ENCODE data around the gene PLA2G5. TPM values are rescaled to one million over a fixed set of nuclear protein-coding genes. Genes with fewer than 3 reads are reported as not detected.

PLA2G5 gene
- total RNA-seq, 2 experiments from 2014 or later, result not detected

DNA sequence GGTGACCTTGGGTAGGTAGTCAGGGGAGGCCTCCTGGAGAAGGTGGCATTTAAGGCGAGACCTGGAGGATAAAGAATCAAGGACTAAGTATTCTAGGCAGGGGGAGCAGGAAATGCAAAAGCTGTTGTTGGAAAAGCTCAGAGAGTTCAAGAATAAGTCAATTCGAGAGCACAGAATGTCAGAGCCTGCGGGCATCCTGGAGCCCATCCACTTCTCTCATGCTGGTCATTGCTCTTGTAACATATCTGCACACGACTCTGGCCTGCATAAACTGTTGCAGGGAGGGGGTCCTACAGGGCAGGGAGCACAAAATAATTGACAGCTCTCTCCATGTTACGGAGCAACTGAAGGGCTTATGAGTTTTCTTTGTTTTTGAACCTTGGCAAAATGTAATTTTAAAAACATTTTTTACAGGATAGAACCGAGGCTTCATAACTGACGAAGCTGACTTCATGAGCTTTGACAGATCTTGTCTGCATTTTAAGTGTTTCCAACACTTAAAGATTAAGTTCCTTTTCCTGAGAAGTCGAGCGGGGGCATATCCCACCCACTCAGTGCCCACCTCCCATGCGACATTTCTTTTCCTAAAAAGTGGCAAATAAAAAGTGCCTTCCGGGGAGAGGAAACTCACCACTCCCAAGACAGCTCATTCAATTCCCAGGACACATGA, 4.2 kb downstream of the PLA2G5 start:
- H4K20me1 ChIP-seq (ENCODE audit: insufficient read depth, low read length), result no peaks in the 10 kb centered on the region
- no peak for TF ChIP-seq EZH2phosphoT487 (IDR thresholded peaks at IDR 0.05; ENCODE audit: borderline replicate concordance, low read depth, low read length)
- TF ChIP-seq, protein P1, sequence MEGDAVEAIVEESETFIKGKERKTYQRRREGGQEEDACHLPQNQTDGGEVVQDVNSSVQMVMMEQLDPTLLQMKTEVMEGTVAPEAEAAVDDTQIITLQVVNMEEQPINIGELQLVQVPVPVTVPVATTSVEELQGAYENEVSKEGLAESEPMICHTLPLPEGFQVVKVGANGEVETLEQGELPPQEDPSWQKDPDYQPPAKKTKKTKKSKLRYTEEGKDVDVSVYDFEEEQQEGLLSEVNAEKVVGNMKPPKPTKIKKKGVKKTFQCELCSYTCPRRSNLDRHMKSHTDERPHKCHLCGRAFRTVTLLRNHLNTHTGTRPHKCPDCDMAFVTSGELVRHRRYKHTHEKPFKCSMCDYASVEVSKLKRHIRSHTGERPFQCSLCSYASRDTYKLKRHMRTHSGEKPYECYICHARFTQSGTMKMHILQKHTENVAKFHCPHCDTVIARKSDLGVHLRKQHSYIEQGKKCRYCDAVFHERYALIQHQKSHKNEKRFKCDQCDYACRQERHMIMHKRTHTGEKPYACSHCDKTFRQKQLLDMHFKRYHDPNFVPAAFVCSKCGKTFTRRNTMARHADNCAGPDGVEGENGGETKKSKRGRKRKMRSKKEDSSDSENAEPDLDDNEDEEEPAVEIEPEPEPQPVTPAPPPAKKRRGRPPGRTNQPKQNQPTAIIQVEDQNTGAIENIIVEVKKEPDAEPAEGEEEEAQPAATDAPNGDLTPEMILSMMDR (conservative IDR thresholded peaks at IDR 0.05; ENCODE audit: low read length), result no peak
- BruUV-seq (replicated peaks), result no TSS peak
- H3K4me1 ChIP-seq (ENCODE audit: insufficient read depth, low read length, poor library complexity, severe bottlenecking), result peaks cover 16% of the 10 kb centered on the region
- POLR2A ChIA-PET, result interaction anchor here (0.5 to 1.0 kb wide), 2 partner anchors 60 to 92 kb away, joined by 3 read pairs; no protein-coding TSS in a partner anchor
- H3K27ac ChIP-seq (ENCODE audit: low read depth, low read length, poor library complexity, severe bottlenecking), result no peak overlapping the region
- intact Hi-C loops (cut with micrococcal nuclease; ENCODE audit: unreplicated experiment), result no loop called here
- H3K9me2 ChIP-seq (ENCODE audit: insufficient read depth, low read length), result no peaks in the 10 kb centered on the region
- no peaks in the 10 kb centered on the region for H3K79me2 ChIP-seq (ENCODE audit: insufficient read depth, low read depth, low read length)
- DNase-seq (ENCODE audit: low spot score), result no peak
- no peaks in the 10 kb centered on the region for H3K9me3 ChIP-seq (ENCODE audit: low read length)
- CTCF ChIA-PET (ENCODE audit: unreplicated experiment), result no interaction called here
- H3K36me3 ChIP-seq (ENCODE audit: insufficient read depth, low read length), result no peaks in the 10 kb centered on the region
- H2AFZ ChIP-seq (ENCODE audit: low read length), result no peak overlapping the region
- no peak overlapping the region for H3K4me2 ChIP-seq (ENCODE audit: low read length)
- H3K4me3 ChIP-seq (ENCODE audit: low read depth, low read length, poor library complexity, severe bottlenecking), result no peak overlapping the region

DNA sequence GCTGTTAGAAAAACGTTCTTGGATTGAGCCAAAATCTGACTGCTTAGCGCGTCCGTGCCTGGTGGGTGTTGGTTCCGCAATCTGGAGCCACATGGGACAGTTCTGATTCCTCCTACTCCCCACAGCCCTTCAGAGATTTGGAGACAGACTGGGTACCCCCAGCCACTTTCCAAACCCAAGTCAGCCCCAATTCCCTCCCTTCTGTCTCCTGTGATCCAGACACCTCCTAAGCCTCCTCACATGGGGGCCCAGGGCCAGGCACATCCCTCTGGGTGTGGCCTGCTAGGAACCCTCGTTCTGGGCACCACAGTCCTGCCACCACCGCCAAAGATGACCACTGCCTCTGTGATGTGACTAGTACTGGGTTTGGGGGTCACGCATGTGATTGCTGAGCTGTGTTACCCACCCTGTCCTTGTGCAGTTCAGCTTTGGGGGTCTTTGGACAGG, 4.8 kb downstream of the PLA2G5 start:
- CTCF ChIA-PET (ENCODE audit: unreplicated experiment), result no interaction called here
- Histone ChIP-seq H3K27ac (ENCODE audit: low read depth, low read length, poor library complexity, severe bottlenecking) (no peak overlapping the region), H3K4me2 (ENCODE audit: low read length) (no peak overlapping the region), H3K9me2 (ENCODE audit: insufficient read depth, low read length) (no peaks in the 10 kb centered on the region), H3K79me2 (ENCODE audit: insufficient read depth, low read depth, low read length) (no peaks in the 10 kb centered on the region), H2AFZ (ENCODE audit: low read length) (no peak overlapping the region), H3K36me3 (ENCODE audit: insufficient read depth, low read length) (no peaks in the 10 kb centered on the region), H3K4me3 (ENCODE audit: low read depth, low read length, poor library complexity, severe bottlenecking) (no peak overlapping the region), H3K9me3 (ENCODE audit: low read length) (no peaks in the 10 kb centered on the region), H4K20me1 (ENCODE audit: insufficient read depth, low read length) (no peaks in the 10 kb centered on the region), H3K4me1 (ENCODE audit: insufficient read depth, low read length, poor library complexity, severe bottlenecking) (peaks cover 20% of the 10 kb centered on the region)
- no TSS peak for BruUV-seq (replicated peaks)
- no peak for TF ChIP-seq EZH2phosphoT487 (IDR thresholded peaks at IDR 0.05; ENCODE audit: borderline replicate concordance, low read depth, low read length)
- TF ChIP-seq, protein P1 (conservative IDR thresholded peaks at IDR 0.05; ENCODE audit: low read length), result no peak
- POLR2A ChIA-PET, result interaction anchor here (0.5 kb wide), 1 partner anchor 92 kb away, joined by 3 read pairs; no protein-coding TSS in a partner anchor
- intact Hi-C loops (cut with micrococcal nuclease; ENCODE audit: unreplicated experiment), result no loop called here
- no peak for DNase-seq (ENCODE audit: low spot score)

DNA sequence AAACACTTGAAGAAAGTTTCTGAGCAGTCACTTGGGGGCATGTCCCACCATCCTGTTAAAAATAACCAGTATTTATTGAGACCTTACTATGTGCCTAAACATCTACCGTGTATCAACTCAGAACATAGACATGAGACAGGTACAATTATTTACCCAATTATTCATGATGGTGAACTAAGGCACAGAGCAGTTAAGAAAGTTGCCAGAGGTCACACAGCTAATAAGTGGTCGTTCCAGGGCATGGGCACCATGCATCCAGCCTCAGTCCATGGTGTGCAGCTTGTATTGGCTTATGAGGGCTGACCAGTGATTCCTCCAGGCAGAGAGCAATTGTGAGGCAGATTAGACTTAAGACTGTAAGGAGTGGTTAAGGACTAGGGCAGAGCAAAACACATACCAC, 5.4 kb downstream of the PLA2G5 start:
- Histone ChIP-seq H3K9me3 (ENCODE audit: low read length) (no peaks in the 10 kb centered on the region), H3K27ac (ENCODE audit: low read depth, low read length, poor library complexity, severe bottlenecking) (no peak overlapping the region), H2AFZ (ENCODE audit: low read length) (no peak overlapping the region), H3K9me2 (ENCODE audit: insufficient read depth, low read length) (no peaks in the 10 kb centered on the region), H3K4me1 (ENCODE audit: insufficient read depth, low read length, poor library complexity, severe bottlenecking) (peaks cover 26% of the 10 kb centered on the region), H3K36me3 (ENCODE audit: insufficient read depth, low read length) (no peaks in the 10 kb centered on the region), H3K4me2 (ENCODE audit: low read length) (no peak overlapping the region), H3K4me3 (ENCODE audit: low read depth, low read length, poor library complexity, severe bottlenecking) (no peak overlapping the region), H4K20me1 (ENCODE audit: insufficient read depth, low read length) (no peaks in the 10 kb centered on the region), H3K79me2 (ENCODE audit: insufficient read depth, low read depth, low read length) (no peaks in the 10 kb centered on the region)
- intact Hi-C loops (cut with micrococcal nuclease; ENCODE audit: unreplicated experiment), result no loop called here
- DNase-seq (ENCODE audit: low spot score), result no peak
- CTCF ChIA-PET (ENCODE audit: unreplicated experiment), result no interaction called here
- POLR2A ChIA-PET, result interaction anchor here (0.7 kb wide), 1 partner anchor 71 kb away, joined by 6 read pairs; no protein-coding TSS in a partner anchor
- no TSS peak for BruUV-seq (replicated peaks)
- TF ChIP-seq, protein P1 (conservative IDR thresholded peaks at IDR 0.05; ENCODE audit: low read length), result no peak
- TF ChIP-seq EZH2phosphoT487 (IDR thresholded peaks at IDR 0.05; ENCODE audit: borderline replicate concordance, low read depth, low read length), result no peak
